OCI-LY7 (cell line): ENCODE data around the gene LRRC73. TPM values are rescaled to one million over a fixed set of nuclear protein-coding genes. Genes with fewer than 3 reads are reported as not detected.

Experiments
- BruUV-seq: library from RNA; stranded (reverse); fragments of 400-500 nt; replicated peaks from 2 replicates; lab custom pipeline; 2021; lab: Mats Ljungman, UMichigan
- CTCF ChIA-PET: fragments of 300-600 bp; sonication (Branson Sonifier 250); formaldehyde crosslinking; loops from one replicate; lab custom pipeline; 2022; ENCODE audit warnings: antibody characterized with exemption; ENCODE audit not compliant: unreplicated experiment; lab: Charles Lee
- POLR2A ChIA-PET: fragments of 300-600 bp; sonication (Branson Sonifier 250); formaldehyde crosslinking; loops from one replicate; lab custom pipeline; 2022; ENCODE audit warnings: antibody characterized with exemption; lab: Charles Lee
- DNase-seq: peaks from one replicate; pipeline ENCODE4 v3.0.0-alpha.2; 2015; ENCODE audit warnings: low spot score
- H2AFZ ChIP-seq: fragments of 200-600 bp; sonication (generic), shearing (Covaris generic); 2 replicates; pipeline ENCODE4 v1.6.1; 2014; ENCODE audit warnings: mild to moderate bottlenecking, antibody characterized with exemption, low read length, moderate library complexity
- H3K27ac ChIP-seq: fragments of 200-600 bp; sonication (generic); 2 replicates; pipeline ENCODE4 v1.5.1; 2014; ENCODE audit warnings: mixed run types, low read depth, mild to moderate bottlenecking, moderate library complexity, low read length, inconsistent platforms; ENCODE audit not compliant: poor library complexity, severe bottlenecking
- H3K36me3 ChIP-seq: fragments of 200-600 bp; sonication (generic); 2 replicates; pipeline ENCODE4 v1.6.1; 2014; ENCODE audit warnings: mild to moderate bottlenecking, antibody characterized with exemption, low read length, moderate library complexity, mixed read lengths; ENCODE audit not compliant: insufficient read depth
- H3K4me1 ChIP-seq: fragments of 200-600 bp; sonication (generic); 2 replicates; pipeline ENCODE4 v1.5.1; 2014; ENCODE audit warnings: mild to moderate bottlenecking, low read length; ENCODE audit not compliant: insufficient read depth, poor library complexity, severe bottlenecking
- H3K4me2 ChIP-seq: fragments of 200-600 bp; sonication (generic); 2 replicates; pipeline ENCODE4 v1.6.1; 2014; ENCODE audit warnings: mild to moderate bottlenecking, low read length
- H3K4me3 ChIP-seq: fragments of 200-600 bp; sonication (generic); 2 replicates; pipeline ENCODE4 v1.5.1; 2014; ENCODE audit warnings: mild to moderate bottlenecking, low read depth, low read length; ENCODE audit not compliant: poor library complexity, severe bottlenecking
- H3K79me2 ChIP-seq: fragments of 200-600 bp; sonication (generic); 2 replicates; pipeline ENCODE4 v1.6.1; 2016; ENCODE audit warnings: low read depth, mild to moderate bottlenecking, low read length, moderate library complexity, mixed read lengths; ENCODE audit not compliant: insufficient read depth
- H3K9me2 ChIP-seq: fragments of 200-600 bp; sonication (generic); 2 replicates; pipeline ENCODE4 v1.6.1; 2016; ENCODE audit warnings: mild to moderate bottlenecking, low read length, mixed read lengths; ENCODE audit not compliant: insufficient read depth
- H3K9me3 ChIP-seq: fragments of 200-600 bp; sonication (generic); 2 replicates; pipeline ENCODE4 v1.6.1; 2014; ENCODE audit warnings: mild to moderate bottlenecking, mixed run types, low read length, mixed read lengths
- H4K20me1 ChIP-seq: fragments of 200-600 bp; sonication (generic); 2 replicates; pipeline ENCODE4 v1.6.1; 2014; ENCODE audit warnings: mild to moderate bottlenecking, antibody characterized with exemption, low read length, moderate library complexity, mixed read lengths; ENCODE audit not compliant: insufficient read depth
- CTCF ChIP-seq: fragments of 200-600 bp; sonication (generic); conservative IDR thresholded peaks from 2 replicates; pipeline ENCODE4 v1.5.1; 2014; ENCODE audit warnings: mild to moderate bottlenecking, antibody characterized with exemption, low read length, moderate library complexity, mixed read lengths
- EZH2phosphoT487 ChIP-seq: fragments of 200-600 bp; sonication (generic); IDR thresholded peaks from 2 replicates; pipeline ENCODE4 v1.6.1; 2018; ENCODE audit warnings: low read depth, borderline replicate concordance, mild to moderate bottlenecking, mixed run types, antibody characterized with exemption, low read length, moderate library complexity, mixed read lengths
- intact Hi-C: fragments of 100-400 bp; cut with micrococcal nuclease; formaldehyde crosslinking; loops from one replicate; pipeline ENCODE4 v1.10.0; 2022; ENCODE audit not compliant: unreplicated experiment
- total RNA-seq, 2 experiments: library from RNA; depleted of rRNA in 1 of 2; stranded (reverse); fragments of >200 nt in 1 of 2; shearing (Covaris generic) in 1 of 2; gene quantifications; 2 replicates each; pipeline ENCODE4 v1.2.3, GENCODE V29; 2014 to 2022

The LRRC73 gene
- total RNA-seq, 2 experiments from 2014 or later: 0.19 to 0.25 TPM

DNA sequence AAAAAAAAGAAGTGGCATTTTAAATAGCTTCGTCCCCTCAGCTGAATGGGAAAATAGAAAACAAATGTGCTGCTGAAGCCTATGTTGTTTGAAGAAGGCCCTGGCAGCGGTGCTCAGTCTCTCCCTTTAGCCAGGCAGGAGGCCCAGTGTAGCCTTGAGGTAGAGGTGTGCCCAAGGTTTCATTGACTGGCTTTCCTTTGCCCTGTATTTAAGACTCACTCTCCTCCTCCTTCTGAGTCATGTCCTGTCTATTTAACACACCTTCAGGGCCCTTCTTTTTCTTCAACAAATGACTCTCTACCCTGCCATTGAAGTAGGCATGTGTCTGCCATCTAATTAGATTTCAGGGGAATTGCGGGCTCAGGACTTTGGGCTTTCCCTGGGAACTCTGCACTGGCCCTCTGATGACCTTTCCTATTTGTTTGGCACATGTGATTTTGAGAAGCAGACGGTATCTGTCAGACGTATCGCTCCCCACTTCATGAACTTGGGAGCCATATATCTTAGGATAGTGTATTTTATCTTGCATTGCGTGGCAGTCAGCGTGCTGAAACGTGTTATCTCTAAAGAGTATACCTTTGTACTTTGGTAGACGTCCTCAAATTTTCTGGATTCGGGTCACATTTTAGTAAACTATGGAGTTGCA, 28.4 kb downstream of the LRRC73 start:
- H3K9me2 ChIP-seq: no peaks in the 10 kb centered on the region
- TSS peak; percentile 24 for BruUV-seq
- DNase-seq: no peak
- H3K4me1 ChIP-seq: peaks cover 16% of the 10 kb centered on the region
- POLR2A ChIA-PET: no interaction called here
- peaks cover 4% of the 10 kb centered on the region; the same call in 1 of the 2 replicates for H3K36me3 ChIP-seq
- CTCF ChIA-PET: no interaction called here
- H3K79me2 ChIP-seq: peaks cover 8% of the 10 kb centered on the region; the same call in 1 of the 2 replicates
- TF ChIP-seq EZH2phosphoT487 (no peak), CTCF (no peak)
- intact Hi-C loops: no loop called here
- H3K27ac ChIP-seq: no peak overlapping the region
- H3K9me3 ChIP-seq: no peaks in the 10 kb centered on the region
- H2AFZ ChIP-seq: no peak overlapping the region
- H4K20me1 ChIP-seq: no peaks in the 10 kb centered on the region
- H3K4me3 ChIP-seq: no peak overlapping the region
- H3K4me2 ChIP-seq: no peak overlapping the region

DNA sequence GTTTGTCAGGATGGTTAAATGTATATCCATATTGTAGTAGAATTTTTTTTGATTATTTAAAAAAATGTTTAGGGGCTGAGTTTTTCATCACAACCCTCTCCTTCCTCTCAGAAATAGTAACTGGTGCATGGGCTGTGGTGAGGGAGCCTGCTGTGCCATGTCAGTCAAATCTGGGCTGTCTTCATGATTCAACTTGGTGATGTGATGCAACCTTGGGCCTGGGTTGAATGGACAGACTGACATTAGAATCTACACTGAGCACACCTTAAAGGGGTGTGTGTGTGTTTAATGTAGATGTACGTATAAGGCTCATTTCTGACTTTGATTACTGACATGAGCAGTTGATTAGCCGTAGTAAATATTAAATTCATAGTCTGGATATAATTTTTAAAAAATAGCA, 29.1 kb downstream of the LRRC73 start:
- Histone ChIP-seq H3K79me2 (peaks cover 8% of the 10 kb centered on the region; the same call in 1 of the 2 replicates), H2AFZ (no peak overlapping the region), H3K27ac (no peak overlapping the region), H4K20me1 (no peaks in the 10 kb centered on the region), H3K4me3 (no peak overlapping the region), H3K4me2 (no peak overlapping the region), H3K9me2 (no peaks in the 10 kb centered on the region), H3K36me3 (peaks cover 4% of the 10 kb centered on the region; the same call in 1 of the 2 replicates), H3K4me1 (peaks cover 18% of the 10 kb centered on the region), H3K9me3 (no peaks in the 10 kb centered on the region)
- intact Hi-C loops: no loop called here
- no peak for DNase-seq
- ChIA-PET CTCF (no interaction called here), POLR2A (no interaction called here)
- no peak for TF ChIP-seq CTCF
- no peak for TF ChIP-seq EZH2phosphoT487
- BruUV-seq: no TSS peak

DNA sequence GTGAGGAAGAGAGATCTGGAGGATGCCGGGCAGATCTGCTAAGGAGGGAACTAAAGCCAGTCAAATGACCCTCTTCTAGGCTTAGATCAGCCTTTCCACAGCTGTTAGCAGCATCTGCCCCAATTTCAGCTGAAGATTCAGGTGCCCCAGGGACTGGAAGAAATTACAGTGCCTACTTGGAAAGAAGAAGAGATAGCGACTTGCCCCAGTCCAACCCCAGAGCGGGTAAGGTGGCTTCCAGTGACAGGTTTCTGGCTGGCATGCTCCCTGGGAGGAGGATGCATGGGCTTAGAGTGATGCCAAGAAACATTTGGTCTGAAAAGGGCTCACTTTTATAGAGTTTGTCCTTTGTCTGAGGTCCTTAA, 32.2 kb downstream of the LRRC73 start:
- Histone ChIP-seq H3K36me3 (no peaks in the 10 kb centered on the region), H3K9me2 (no peaks in the 10 kb centered on the region), H3K4me2 (peak overlapping the region; percentile 89), H4K20me1 (no peaks in the 10 kb centered on the region), H3K79me2 (peaks cover 8% of the 10 kb centered on the region; the same call in 1 of the 2 replicates), H3K4me3 (peak overlapping the region; percentile 82), H2AFZ (peak overlapping the region; percentile 96), H3K4me1 (peaks cover 18% of the 10 kb centered on the region), H3K27ac (no peak overlapping the region), H3K9me3 (no peaks in the 10 kb centered on the region)
- intact Hi-C loops: loop anchor here (5.0 kb wide), 1 partner anchor 306 kb away; the partner anchor contains the start of gene SRF
- DNase-seq: peak; percentile 17
- POLR2A ChIA-PET: interaction anchor here (0.7 to 2.1 kb wide), 9 partner anchors 8 to 108 kb away, joined by 3 to 6 read pairs (median 3); partner anchors contain the start of gene ZNF318
- TF ChIP-seq EZH2phosphoT487 (no peak), CTCF (no peak)
- CTCF ChIA-PET: no interaction called here
- no TSS peak for BruUV-seq
